ENCODE measurements around the gene PPT2.

The PPT2 gene

GRCh38 chr6:32170294-32170693, 16.4 kb downstream of the PPT2 start:
- H3K4me3 ChIP-seq (ENCODE audit: low read length), result no peak overlapping the region
- TF ChIP-seq ZNF274 (IDR thresholded peaks at IDR 0.05; ENCODE audit: low read depth, low read length), result no peak

- H3K4me3 ChIP-seq (ENCODE audit: low read length), result no peak overlapping the region
- no peak for TF ChIP-seq ZNF274 (IDR thresholded peaks at IDR 0.05; ENCODE audit: low read depth, low read length)
Observed at GRCh38 chr6:32171234-32171633, 17.3 kb downstream of the PPT2 start.

GRCh38 chr6:32173051-32173727, 19.2 kb downstream of the PPT2 start:
- no peak for TF ChIP-seq ZNF274 (IDR thresholded peaks at IDR 0.05; ENCODE audit: low read depth, low read length)
- no peak overlapping the region for H3K4me3 ChIP-seq (ENCODE audit: low read length)

GRCh38 chr6:32174416-32174815, 20.5 kb downstream of the PPT2 start:
- no peak for TF ChIP-seq ZNF274 (IDR thresholded peaks at IDR 0.05; ENCODE audit: low read depth, low read length)
- H3K4me3 ChIP-seq (ENCODE audit: low read length), result no peak overlapping the region

GRCh38 chr6:32175322-32175710, 21.4 kb downstream of the PPT2 start:
- TF ChIP-seq ZNF274 (IDR thresholded peaks at IDR 0.05; ENCODE audit: low read depth, low read length), result no peak
- H3K4me3 ChIP-seq (ENCODE audit: low read length), result peak overlapping the region; percentile 81

GRCh38 chr6:32175711-32176475, 22.0 kb downstream of the PPT2 start, which contains the start of gene AGPAT1:
Gene AGPAT1 (minus strand): TSS chr6:32176084. CDS start chr6:32171496, 4,588 bp downstream.
- peak within 1 kb of the TSS; percentile 81 for H3K4me3 ChIP-seq (ENCODE audit: low read length)
- TF ChIP-seq ZNF274 (IDR thresholded peaks at IDR 0.05; ENCODE audit: low read depth, low read length), result no peak

GRCh38 chr6:32176476-32177182, 22.7 kb downstream of the PPT2 start:
- H3K4me3 ChIP-seq (ENCODE audit: low read length), result peak overlapping the region; percentile 80
- TF ChIP-seq ZNF274 (IDR thresholded peaks at IDR 0.05; ENCODE audit: low read depth, low read length), result no peak

- TF ChIP-seq ZNF274 (IDR thresholded peaks at IDR 0.05; ENCODE audit: low read depth, low read length), result no peak
- H3K4me3 ChIP-seq (ENCODE audit: low read length), result peak overlapping the region; percentile 80
Observed at GRCh38 chr6:32177183-32177787, 23.3 kb downstream of the PPT2 start.

GRCh38 chr6:32177788-32178546, 24.0 kb downstream of the PPT2 start, which contains the start of gene RNF5:
Gene RNF5 (plus strand): TSS chr6:32178405. CDS start chr6:32178512, 107 bp downstream.
- peak within 1 kb of the TSS; percentile 92 for H3K4me3 ChIP-seq (ENCODE audit: low read length)
- no peak for TF ChIP-seq ZNF274 (IDR thresholded peaks at IDR 0.05; ENCODE audit: low read depth, low read length)

- TF ChIP-seq ZNF274 (IDR thresholded peaks at IDR 0.05; ENCODE audit: low read depth, low read length), result no peak
- H3K4me3 ChIP-seq (ENCODE audit: low read length), result peak overlapping the region; percentile 92
Observed at GRCh38 chr6:32178547-32179440, 24.9 kb downstream of the PPT2 start.

GRCh38 chr6:32179766-32180405, 25.9 kb downstream of the PPT2 start:
- TF ChIP-seq ZNF274 (IDR thresholded peaks at IDR 0.05; ENCODE audit: low read depth, low read length), result no peak
- H3K4me3 ChIP-seq (ENCODE audit: low read length), result no peak overlapping the region; the same call in 1 of the 2 replicates

- no peak for TF ChIP-seq ZNF274 (IDR thresholded peaks at IDR 0.05; ENCODE audit: low read depth, low read length)
- no peak overlapping the region for H3K4me3 ChIP-seq (ENCODE audit: low read length)
Observed at GRCh38 chr6:32181148-32181702, 27.3 kb downstream of the PPT2 start.
